ENCODE data around the gene CDC25A. TPM values are rescaled to one million over a fixed set of nuclear protein-coding genes. Genes with fewer than 3 reads are reported as not detected.

CDC25A gene
- total RNA-seq, 1 donor from 2014 or later: 2.6 TPM

DNA sequence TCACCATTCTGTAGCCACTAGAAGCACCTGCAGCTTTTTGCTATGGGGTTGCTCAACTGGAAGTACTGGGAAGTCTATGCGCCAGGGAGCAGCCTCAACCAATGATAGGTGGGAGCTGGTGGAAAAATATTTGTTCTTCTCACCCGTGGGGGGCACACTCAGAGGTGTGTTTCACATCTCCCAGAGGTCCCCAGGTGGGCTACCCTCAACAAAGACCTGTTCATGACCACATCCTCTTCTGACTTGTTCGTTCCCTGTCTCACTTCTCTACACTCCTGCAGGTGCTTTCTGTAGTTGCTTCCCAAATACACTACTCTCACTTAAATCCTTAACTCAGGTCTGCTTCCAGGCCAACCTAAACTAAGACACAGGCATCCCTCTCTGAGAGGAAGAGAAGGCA lies 38.7 kb upstream of the CDC25A start:
- DNase-seq (ENCODE audit: low spot score): no peak
- H3K36me3 Mint-ChIP-seq (ENCODE audit: low read depth): no peaks in the 10 kb centered on the region
- no peak overlapping the region for H3K27ac Mint-ChIP-seq (ENCODE audit: unreplicated experiment)
- H3K9me3 Mint-ChIP-seq (ENCODE audit: low read depth): no peaks in the 10 kb centered on the region
- peaks cover 4% of the 10 kb centered on the region for H3K27me3 Mint-ChIP-seq (ENCODE audit: low read depth)
- TF ChIP-seq, protein P1, sequence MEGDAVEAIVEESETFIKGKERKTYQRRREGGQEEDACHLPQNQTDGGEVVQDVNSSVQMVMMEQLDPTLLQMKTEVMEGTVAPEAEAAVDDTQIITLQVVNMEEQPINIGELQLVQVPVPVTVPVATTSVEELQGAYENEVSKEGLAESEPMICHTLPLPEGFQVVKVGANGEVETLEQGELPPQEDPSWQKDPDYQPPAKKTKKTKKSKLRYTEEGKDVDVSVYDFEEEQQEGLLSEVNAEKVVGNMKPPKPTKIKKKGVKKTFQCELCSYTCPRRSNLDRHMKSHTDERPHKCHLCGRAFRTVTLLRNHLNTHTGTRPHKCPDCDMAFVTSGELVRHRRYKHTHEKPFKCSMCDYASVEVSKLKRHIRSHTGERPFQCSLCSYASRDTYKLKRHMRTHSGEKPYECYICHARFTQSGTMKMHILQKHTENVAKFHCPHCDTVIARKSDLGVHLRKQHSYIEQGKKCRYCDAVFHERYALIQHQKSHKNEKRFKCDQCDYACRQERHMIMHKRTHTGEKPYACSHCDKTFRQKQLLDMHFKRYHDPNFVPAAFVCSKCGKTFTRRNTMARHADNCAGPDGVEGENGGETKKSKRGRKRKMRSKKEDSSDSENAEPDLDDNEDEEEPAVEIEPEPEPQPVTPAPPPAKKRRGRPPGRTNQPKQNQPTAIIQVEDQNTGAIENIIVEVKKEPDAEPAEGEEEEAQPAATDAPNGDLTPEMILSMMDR (IDR thresholded peaks at IDR 0.05): no peak
- H3K4me1 Mint-ChIP-seq (ENCODE audit: low read depth): peaks cover 7% of the 10 kb centered on the region
- no peak overlapping the region for H3K4me3 Mint-ChIP-seq (ENCODE audit: unreplicated experiment)

DNA sequence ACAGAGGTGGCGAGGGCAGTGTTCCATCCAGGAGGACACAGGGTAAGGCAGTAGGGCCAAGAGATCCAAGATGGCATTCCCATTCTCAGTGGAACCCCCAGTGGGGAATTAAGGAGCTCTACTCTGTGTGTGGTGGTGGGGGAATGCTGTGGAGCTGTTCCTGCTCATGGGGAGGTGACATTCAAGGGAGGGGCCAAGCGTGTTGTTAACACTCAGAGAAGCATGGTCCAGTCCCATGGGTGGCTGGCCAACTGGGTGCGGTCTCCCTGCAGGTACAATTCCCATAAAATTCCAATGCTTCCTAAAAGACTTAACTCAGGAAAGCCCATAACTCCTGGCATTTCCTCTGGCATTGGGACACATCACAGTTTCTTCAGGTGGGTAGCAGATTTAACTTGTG lies 37.4 kb upstream of the CDC25A start:
- Mint-ChIP-seq H3K4me1 (ENCODE audit: low read depth) (peaks cover 7% of the 10 kb centered on the region), H3K36me3 (ENCODE audit: low read depth) (no peaks in the 10 kb centered on the region), H3K4me3 (ENCODE audit: unreplicated experiment) (no peak overlapping the region), H3K27ac (ENCODE audit: unreplicated experiment) (no peak overlapping the region), H3K27me3 (ENCODE audit: low read depth) (peaks cover 4% of the 10 kb centered on the region), H3K9me3 (ENCODE audit: low read depth) (no peaks in the 10 kb centered on the region)
- DNase-seq (ENCODE audit: low spot score): no peak
- TF ChIP-seq, protein P1 (IDR thresholded peaks at IDR 0.05): no peak

DNA sequence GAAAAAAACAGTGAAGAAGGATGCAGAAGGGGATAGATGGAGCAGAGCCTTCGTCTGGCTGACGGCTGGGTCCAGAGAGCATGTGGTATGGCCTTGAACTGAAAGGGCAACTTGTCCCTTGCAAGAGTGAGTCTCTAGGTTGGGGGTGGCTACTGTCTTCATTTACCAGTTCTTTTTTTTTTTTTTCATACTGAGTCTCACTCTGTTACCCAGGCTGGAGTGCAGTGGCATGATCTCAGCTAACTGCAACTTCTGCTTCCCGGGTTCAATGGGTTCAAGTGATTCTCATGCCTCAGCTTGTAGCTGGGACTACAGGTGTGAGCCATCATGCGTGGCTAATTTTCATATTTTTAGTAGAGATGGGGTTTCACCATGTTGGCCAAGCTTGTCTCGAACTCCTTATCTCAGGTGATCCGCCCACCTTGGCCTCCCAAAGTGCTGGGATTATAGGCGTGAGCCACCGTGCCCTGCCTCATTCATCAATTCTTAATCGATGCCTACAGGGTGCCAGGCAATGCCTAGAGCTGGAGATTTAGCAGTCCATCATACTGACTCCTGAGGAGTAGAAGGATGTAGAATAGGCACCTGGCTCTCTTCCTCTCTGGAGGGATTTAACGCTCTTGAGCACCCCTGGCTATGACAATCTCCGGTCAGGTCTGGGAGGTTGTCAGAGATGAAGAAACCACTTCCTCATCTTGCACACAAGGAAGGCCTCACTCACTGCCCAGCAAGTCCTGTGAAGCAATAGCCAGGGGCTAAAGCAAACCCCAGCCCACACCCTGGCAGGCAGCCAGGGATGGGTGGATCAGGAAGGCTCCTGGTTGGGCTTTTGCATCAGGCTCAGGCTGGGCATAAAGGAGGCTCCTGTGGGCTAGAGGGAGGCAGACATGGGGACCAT lies 34.6 kb upstream of the CDC25A start, which contains the start of gene CAMP:
Gene CAMP (plus strand): TSS at position 880 of the 898 bp plus-strand sequence. CDS start 17 bp downstream, at position 897.
- Mint-ChIP-seq H3K36me3 (ENCODE audit: low read depth) (no peaks in the 10 kb centered on the region), H3K27me3 (ENCODE audit: low read depth) (peaks cover 4% of the 10 kb centered on the region), H3K4me1 (ENCODE audit: low read depth) (peaks cover 7% of the 10 kb centered on the region), H3K27ac (ENCODE audit: unreplicated experiment) (no peak within 1 kb of the TSS), H3K4me3 (ENCODE audit: unreplicated experiment) (no peak within 1 kb of the TSS), H3K9me3 (ENCODE audit: low read depth) (no peaks in the 10 kb centered on the region)
- TF ChIP-seq, protein P1 (IDR thresholded peaks at IDR 0.05): no peak
- no peak for DNase-seq (ENCODE audit: low spot score)

DNA sequence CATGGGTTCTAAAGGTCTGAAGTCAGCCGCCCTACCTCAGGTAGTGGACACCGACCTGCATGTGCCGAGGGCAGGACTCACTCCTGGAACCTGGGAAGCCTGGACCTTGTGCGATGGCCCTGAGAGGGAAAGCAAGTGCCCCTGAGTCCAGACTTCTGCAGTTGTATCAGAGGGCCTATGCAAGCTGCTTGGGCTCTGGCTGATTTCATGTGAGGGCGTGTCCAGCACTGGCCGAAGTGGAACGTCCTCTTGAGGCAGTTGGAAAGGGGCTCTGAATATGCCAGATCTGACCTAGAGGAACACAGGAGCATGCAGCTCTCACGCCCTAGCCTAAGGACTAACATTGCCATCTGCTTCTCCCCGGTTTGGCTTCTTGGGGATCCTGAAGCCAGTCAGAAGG lies 32.5 kb upstream of the CDC25A start:
- DNase-seq (ENCODE audit: low spot score): no peak
- TF ChIP-seq, protein P1 (IDR thresholded peaks at IDR 0.05): no peak

DNA sequence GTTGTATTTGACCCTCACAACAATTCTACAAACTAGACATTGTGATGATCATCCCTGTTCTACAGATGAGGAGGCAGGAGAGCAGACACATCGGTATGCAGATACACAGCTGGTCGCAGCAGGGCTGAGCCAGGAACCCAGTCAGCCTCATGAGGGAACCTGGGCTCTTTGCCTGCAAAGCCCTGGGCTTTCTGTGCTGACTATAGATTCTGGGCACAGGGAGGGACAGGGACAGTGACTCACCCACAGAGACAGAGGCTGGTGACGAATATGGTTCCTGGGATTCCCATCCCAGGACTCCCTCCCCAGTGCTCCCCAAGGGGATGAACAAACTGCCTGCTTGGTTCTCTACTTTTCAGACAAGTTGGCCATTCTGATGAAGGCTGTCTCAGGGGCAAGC lies 31.3 kb upstream of the CDC25A start:
- H3K9me3 Mint-ChIP-seq (ENCODE audit: low read depth): no peaks in the 10 kb centered on the region
- H3K4me1 Mint-ChIP-seq (ENCODE audit: low read depth): peaks cover 15% of the 10 kb centered on the region
- no peaks in the 10 kb centered on the region for H3K36me3 Mint-ChIP-seq (ENCODE audit: low read depth)
- H3K27ac Mint-ChIP-seq (ENCODE audit: unreplicated experiment): no peak overlapping the region
- TF ChIP-seq, protein P1 (IDR thresholded peaks at IDR 0.05): no peak
- no peak for DNase-seq (ENCODE audit: low spot score)
- H3K27me3 Mint-ChIP-seq (ENCODE audit: low read depth): no peaks in the 10 kb centered on the region
- H3K4me3 Mint-ChIP-seq (ENCODE audit: unreplicated experiment): no peak overlapping the region

More for the DNA sequence above, 32.5 kb upstream of the CDC25A start:
- no peak overlapping the region for H3K4me3 Mint-ChIP-seq (ENCODE audit: unreplicated experiment)
- no peaks in the 10 kb centered on the region for H3K36me3 Mint-ChIP-seq (ENCODE audit: low read depth)
- no peaks in the 10 kb centered on the region for H3K9me3 Mint-ChIP-seq (ENCODE audit: low read depth)
- no peak overlapping the region for H3K27ac Mint-ChIP-seq (ENCODE audit: unreplicated experiment)
- H3K4me1 Mint-ChIP-seq (ENCODE audit: low read depth): peaks cover 8% of the 10 kb centered on the region
- no peaks in the 10 kb centered on the region for H3K27me3 Mint-ChIP-seq (ENCODE audit: low read depth)
